GM20000 (cell line): ENCODE results near the gene ARID3B.
"Not testable (repeated sequence)": the region's sequence is repeated elsewhere in the genome, so short reads cannot be mapped to it uniquely, and the experiment has no call there.

Experiments used
- DNase-seq: peaks from one replicate; pipeline ENCODE4 v3.0.0; 2012; ENCODE audit warnings: low spot score
- TF ChIP-seq, protein P1 (sequence below): IDR thresholded peaks from 2 replicates; pipeline ENCODE4 v1.5.1; 2012; ENCODE audit warnings: mild to moderate bottlenecking, control low read depth; ENCODE audit errors: extremely low read depth, missing control alignments

Gene ARID3B

DNA sequence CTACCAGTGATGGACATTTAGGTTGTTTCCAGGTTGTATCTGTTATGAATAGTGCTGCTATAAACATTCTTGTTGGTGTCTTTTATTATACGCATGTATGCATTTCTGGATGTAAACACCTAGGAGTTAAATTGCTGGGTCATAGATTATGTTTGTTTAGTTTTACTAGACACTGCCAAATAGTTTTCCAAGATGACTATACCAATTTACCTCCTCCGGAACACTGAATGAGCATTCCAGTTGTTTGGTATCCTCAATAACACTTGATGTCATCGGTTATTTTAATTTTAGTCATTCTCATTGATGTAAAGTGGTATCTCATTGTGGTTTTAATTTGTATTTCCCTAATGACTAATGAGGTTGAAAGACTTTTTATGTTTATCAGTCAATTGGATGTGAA is 36.6 kb upstream of the ARID3B start:
- TF ChIP-seq, protein P1, sequence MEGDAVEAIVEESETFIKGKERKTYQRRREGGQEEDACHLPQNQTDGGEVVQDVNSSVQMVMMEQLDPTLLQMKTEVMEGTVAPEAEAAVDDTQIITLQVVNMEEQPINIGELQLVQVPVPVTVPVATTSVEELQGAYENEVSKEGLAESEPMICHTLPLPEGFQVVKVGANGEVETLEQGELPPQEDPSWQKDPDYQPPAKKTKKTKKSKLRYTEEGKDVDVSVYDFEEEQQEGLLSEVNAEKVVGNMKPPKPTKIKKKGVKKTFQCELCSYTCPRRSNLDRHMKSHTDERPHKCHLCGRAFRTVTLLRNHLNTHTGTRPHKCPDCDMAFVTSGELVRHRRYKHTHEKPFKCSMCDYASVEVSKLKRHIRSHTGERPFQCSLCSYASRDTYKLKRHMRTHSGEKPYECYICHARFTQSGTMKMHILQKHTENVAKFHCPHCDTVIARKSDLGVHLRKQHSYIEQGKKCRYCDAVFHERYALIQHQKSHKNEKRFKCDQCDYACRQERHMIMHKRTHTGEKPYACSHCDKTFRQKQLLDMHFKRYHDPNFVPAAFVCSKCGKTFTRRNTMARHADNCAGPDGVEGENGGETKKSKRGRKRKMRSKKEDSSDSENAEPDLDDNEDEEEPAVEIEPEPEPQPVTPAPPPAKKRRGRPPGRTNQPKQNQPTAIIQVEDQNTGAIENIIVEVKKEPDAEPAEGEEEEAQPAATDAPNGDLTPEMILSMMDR = no peak
- no peak for DNase-seq

DNA sequence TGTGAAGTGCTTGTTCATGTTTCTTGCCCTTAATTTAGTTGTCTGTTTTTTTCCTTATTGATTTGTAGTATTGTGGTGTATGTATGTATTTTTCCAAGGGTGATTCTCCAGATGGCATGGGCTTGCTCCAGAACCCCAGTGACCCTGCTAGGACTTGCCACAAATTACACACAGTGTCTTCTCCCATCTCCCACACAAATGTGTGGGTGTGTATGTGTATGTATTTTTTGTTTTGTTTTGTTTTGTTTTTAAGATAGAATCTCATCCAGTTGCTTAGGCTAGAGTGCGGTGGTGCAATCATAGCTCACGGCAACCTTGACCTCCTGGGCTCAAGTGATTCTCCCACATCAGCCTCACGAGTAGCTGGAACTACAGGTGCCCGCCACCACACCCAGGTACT is 36.2 kb upstream of the ARID3B start:
- DNase-seq = no peak
- TF ChIP-seq, protein P1 = no peak

DNA sequence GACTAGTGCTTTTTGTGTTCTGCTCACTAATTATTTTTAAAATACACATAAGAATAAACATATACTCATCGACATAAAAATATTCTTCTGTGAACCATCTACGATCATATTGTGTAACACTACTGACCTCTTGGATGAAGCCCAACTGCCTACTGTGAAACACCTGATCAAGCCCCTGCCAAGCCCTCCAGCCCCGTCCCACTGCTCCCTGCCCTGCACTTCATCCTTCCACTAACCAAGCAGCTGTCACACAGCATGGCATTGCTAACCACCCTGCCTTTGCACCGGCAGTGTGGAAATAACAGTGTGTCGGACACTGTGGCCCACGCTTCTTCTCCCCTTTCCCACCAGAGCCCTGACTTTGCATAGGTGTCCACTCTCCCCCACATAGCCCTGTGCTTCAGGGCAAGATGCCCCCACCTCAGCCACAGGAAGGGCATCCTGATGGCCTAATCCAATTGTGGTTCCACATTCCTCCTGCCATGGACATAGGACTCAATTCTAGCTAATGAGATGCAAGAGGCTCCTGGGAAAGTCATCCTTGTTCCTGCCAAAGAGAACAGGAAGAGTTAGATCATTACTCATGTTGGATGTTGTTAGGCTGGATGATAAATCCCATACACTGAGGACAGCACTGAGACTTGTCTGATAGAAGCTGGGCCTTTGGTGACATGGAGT is 35.0 kb upstream of the ARID3B start:
- DNase-seq = no peak
- TF ChIP-seq, protein P1 = no peak

DNA sequence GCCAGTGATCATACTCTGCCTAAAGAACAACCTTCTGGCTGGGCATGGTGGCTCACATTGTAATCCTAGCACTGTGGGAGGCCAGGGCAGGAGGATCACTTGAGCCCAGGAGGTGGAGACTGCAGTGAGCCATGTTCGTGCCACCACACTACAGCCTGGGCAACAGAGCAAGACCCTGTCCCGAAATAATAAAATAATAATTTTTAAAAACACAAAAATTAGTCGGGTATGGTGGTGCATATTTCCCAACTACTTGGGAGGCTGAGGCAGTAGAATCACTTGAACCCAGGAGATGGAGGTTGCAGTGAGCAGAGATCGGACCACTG is 34.5 kb upstream of the ARID3B start:
- DNase-seq = no peak
- TF ChIP-seq, protein P1 = no peak

DNA sequence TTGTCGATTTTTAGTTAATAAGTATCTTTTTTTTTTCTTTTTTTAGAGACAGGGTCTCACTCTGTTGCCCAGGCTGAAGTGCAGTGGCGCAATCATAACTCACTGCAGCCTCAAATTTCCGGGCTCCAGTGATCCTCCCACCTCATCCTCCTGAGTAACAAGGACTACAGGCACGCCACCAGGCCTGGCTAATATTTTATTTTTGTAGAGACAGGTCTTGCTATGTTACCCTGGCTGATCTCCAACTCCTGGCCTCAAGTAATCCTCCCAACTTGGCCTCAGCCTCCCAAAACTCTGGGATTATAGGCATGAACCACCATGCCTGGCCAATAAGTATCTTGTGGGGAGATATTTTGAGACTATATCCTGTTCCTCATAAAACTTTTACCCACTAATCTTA is 29.4 kb upstream of the ARID3B start:
- TF ChIP-seq, protein P1 = no peak
- no peak for DNase-seq

DNA sequence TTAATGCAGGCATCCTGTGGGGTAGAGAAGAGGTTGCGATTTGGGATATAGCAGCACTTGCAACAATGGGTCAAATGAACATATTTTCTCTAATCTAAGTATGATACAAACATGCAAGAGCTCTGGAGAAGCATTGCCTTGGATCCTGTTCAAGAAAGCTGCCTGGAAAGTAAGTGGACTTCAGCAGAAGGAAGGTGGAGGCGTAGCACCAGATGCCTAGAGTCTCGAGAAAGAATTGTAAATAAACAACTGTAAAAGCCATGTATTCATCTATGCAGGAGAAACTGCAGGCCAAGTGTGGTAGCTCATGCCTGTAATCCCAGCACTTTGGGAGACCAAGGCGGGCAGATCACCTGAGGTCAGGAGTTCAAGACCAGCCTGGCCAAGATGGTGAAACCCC is 27.0 kb upstream of the ARID3B start:
- not testable (repeated sequence) for DNase-seq

DNA sequence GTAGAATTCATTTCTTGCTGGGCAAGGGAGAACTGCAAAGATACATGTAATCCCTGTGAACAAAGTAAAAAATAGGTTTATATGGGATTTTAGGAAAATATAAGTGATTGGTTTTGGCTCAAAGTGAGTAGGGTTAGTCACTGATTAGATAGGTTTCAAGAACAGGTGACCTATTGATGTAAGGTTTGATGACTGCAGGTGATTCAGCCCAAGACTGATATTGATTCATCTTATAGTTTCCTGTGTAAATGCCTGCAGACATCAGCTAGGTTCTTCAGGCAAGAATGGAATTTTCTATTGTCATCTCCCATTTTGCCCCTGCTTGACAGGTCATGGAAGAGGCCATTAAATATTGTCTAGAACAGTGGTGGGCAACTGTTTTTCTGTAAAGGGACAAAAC is 23.9 kb upstream of the ARID3B start:
- TF ChIP-seq, protein P1 = no peak

DNA sequence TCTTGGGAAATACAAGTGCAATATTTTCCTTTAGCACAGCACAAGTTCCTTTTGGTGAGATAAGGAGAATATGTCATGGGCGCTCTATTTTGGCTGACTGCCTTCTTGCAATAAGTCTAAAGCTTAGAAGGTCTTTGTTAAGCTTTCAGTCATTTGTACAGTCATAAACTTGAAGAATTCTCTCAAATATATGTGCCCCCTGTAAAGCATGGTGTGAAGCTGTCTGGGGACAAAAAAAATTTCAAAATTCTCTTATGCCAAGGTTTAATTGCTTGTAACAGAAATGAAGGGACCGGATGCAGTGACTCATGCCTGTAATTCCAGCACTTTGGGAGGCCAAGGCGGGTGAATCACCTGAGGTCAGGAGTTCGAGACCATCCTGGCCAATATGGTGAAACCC is 21.7 kb upstream of the ARID3B start:
- no peak for DNase-seq
- TF ChIP-seq, protein P1 = no peak

More for the DNA sequence above, 23.9 kb upstream of the ARID3B start:
- no peak for DNase-seq
